ENCODE results near the gene ATG4B.

DNA sequence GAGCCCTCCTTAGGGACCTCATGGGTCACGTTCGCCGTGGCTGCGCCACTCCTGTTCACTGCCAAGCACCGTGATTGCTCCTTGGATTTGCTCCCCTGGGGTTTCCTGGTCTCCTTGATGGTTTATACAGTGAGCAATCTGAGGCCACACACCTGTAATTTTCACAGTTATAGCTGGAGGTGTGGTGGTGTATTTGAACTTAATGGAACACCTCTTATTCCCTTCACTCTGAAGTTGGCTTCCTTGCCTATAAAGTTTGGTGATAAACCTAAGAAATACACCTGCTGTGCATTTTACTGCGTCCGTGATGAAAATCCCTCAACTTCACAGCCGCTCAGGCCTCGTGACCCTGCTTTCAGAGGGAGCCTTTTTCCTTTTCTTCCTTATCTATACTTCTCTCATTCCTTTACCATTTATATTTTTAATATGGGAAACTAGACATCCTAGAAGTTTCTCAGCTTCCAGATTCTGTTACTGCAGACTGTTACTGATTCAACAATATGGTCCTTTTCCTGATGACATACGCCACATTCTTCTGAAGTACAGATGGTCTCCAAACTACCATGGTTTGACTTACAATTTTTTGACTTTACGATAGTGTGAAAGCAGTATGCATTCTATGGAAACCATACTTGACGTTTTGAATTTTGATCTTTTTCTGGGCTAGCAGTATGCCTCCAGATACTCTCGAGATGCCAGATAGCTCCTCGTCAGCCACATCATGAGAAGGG, 8.6 kb downstream of the ATG4B start:
- TF ChIP-seq, protein P1, sequence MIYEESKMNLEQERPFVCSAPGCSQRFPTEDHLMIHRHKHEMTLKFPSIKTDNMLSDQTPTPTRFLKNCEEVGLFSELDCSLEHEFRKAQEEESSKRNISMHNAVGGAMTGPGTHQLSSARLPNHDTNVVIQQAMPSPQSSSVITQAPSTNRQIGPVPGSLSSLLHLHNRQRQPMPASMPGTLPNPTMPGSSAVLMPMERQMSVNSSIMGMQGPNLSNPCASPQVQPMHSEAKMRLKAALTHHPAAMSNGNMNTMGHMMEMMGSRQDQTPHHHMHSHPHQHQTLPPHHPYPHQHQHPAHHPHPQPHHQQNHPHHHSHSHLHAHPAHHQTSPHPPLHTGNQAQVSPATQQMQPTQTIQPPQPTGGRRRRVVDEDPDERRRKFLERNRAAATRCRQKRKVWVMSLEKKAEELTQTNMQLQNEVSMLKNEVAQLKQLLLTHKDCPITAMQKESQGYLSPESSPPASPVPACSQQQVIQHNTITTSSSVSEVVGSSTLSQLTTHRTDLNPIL (CRISPR knock-in tag; IDR thresholded peaks at IDR 0.05; ENCODE audit: low read depth) = no peak
- TF ChIP-seq RARB (CRISPR knock-in tag; IDR thresholded peaks at IDR 0.05) (no peak), GLIS3 (CRISPR knock-in tag; IDR thresholded peaks at IDR 0.05) (no peak), OSR1 (CRISPR knock-in tag; IDR thresholded peaks at IDR 0.05) (no peak), CSDC2 (CRISPR knock-in tag; IDR thresholded peaks at IDR 0.05) (no peak), TCF4 (CRISPR knock-in tag; IDR thresholded peaks at IDR 0.05; ENCODE audit: borderline replicate concordance) (no peak), ZFP3 (CRISPR knock-in tag; IDR thresholded peaks at IDR 0.05) (no peak), PPARA (CRISPR knock-in tag; IDR thresholded peaks at IDR 0.05; ENCODE audit: borderline replicate concordance) (no peak), ZC3H10 (CRISPR knock-in tag; IDR thresholded peaks at IDR 0.05) (no peak), TOX (CRISPR knock-in tag; IDR thresholded peaks at IDR 0.05; ENCODE audit: borderline replicate concordance) (no peak)
- TF ChIP-seq, protein P2, sequence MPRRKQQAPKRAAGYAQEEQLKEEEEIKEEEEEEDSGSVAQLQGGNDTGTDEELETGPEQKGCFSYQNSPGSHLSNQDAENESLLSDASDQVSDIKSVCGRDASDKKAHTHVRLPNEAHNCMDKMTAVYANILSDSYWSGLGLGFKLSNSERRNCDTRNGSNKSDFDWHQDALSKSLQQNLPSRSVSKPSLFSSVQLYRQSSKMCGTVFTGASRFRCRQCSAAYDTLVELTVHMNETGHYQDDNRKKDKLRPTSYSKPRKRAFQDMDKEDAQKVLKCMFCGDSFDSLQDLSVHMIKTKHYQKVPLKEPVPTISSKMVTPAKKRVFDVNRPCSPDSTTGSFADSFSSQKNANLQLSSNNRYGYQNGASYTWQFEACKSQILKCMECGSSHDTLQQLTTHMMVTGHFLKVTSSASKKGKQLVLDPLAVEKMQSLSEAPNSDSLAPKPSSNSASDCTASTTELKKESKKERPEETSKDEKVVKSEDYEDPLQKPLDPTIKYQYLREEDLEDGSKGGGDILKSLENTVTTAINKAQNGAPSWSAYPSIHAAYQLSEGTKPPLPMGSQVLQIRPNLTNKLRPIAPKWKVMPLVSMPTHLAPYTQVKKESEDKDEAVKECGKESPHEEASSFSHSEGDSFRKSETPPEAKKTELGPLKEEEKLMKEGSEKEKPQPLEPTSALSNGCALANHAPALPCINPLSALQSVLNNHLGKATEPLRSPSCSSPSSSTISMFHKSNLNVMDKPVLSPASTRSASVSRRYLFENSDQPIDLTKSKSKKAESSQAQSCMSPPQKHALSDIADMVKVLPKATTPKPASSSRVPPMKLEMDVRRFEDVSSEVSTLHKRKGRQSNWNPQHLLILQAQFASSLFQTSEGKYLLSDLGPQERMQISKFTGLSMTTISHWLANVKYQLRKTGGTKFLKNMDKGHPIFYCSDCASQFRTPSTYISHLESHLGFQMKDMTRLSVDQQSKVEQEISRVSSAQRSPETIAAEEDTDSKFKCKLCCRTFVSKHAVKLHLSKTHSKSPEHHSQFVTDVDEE (CRISPR knock-in tag; IDR thresholded peaks at IDR 0.05) = no peak
- TF ChIP-seq, protein P3, sequence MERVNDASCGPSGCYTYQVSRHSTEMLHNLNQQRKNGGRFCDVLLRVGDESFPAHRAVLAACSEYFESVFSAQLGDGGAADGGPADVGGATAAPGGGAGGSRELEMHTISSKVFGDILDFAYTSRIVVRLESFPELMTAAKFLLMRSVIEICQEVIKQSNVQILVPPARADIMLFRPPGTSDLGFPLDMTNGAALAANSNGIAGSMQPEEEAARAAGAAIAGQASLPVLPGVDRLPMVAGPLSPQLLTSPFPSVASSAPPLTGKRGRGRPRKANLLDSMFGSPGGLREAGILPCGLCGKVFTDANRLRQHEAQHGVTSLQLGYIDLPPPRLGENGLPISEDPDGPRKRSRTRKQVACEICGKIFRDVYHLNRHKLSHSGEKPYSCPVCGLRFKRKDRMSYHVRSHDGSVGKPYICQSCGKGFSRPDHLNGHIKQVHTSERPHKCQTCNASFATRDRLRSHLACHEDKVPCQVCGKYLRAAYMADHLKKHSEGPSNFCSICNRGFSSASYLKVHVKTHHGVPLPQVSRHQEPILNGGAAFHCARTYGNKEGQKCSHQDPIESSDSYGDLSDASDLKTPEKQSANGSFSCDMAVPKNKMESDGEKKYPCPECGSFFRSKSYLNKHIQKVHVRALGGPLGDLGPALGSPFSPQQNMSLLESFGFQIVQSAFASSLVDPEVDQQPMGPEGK (CRISPR knock-in tag; IDR thresholded peaks at IDR 0.05; ENCODE audit: borderline replicate concordance) = no peak
- TF ChIP-seq, protein P4, sequence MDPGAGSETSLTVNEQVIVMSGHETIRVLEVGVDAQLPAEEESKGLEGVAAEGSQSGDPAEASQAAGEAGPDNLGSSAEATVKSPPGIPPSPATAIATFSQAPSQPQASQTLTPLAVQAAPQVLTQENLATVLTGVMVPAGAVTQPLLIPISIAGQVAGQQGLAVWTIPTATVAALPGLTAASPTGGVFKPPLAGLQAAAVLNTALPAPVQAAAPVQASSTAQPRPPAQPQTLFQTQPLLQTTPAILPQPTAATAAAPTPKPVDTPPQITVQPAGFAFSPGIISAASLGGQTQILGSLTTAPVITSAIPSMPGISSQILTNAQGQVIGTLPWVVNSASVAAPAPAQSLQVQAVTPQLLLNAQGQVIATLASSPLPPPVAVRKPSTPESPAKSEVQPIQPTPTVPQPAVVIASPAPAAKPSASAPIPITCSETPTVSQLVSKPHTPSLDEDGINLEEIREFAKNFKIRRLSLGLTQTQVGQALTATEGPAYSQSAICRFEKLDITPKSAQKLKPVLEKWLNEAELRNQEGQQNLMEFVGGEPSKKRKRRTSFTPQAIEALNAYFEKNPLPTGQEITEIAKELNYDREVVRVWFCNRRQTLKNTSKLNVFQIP (CRISPR knock-in tag; IDR thresholded peaks at IDR 0.05; ENCODE audit: borderline replicate concordance, low read depth) = no peak

Data from SK-N-SH treated with all-trans-retinoic acid at 6 μM for 48 hours (cell line).